HEK293T (cell line): ENCODE measurements around the gene SMC1B.

Experiments used
- CTCF ChIA-PET: fragments of 350-600 bp; formaldehyde crosslinking; extraction: SDS; loops from one replicate; lab custom pipeline; 2021; ENCODE audit warnings: antibody characterized with exemption, inconsistent platforms; lab: Yijun Ruan, JAX
- POLR2A ChIA-PET: fragments of 350-600 bp; formaldehyde crosslinking; extraction: SDS; loops from one replicate; lab custom pipeline; 2020; ENCODE audit warnings: antibody characterized with exemption, inconsistent platforms; lab: Yijun Ruan, JAX
- DNase-seq: peaks from one replicate; pipeline ENCODE4 v3.0.0; 2012; ENCODE audit warnings: mixed read lengths; ENCODE audit errors: extremely low spot score
- ARNT ChIP-seq: fragments of 450-650 bp; IDR thresholded peaks from 2 replicates; pipeline ENCODE4 v1.6.1; 2017; ENCODE audit warnings: mild to moderate bottlenecking
- BHLHE40 ChIP-seq: fragments of 450-650 bp; IDR thresholded peaks from 2 replicates; pipeline ENCODE4 v1.6.1; 2016; ENCODE audit warnings: mild to moderate bottlenecking, moderate library complexity, borderline replicate concordance
- CTBP1 ChIP-seq: fragments of 450-650 bp; IDR thresholded peaks from 2 replicates; pipeline ENCODE4 v1.6.1; 2016; ENCODE audit warnings: borderline replicate concordance
- ELF4 ChIP-seq: fragments of 450-650 bp; IDR thresholded peaks from 2 replicates; pipeline ENCODE4 v1.6.1; 2017; ENCODE audit warnings: antibody characterized with exemption
- FOXA1 ChIP-seq: fragments of 450-650 bp; IDR thresholded peaks from 2 replicates; pipeline ENCODE4 v1.6.1; 2016; ENCODE audit warnings: mild to moderate bottlenecking
- FOXK2 ChIP-seq: fragments of 450-650 bp; IDR thresholded peaks from 2 replicates; pipeline ENCODE4 v1.6.1; 2016; ENCODE audit warnings: mild to moderate bottlenecking
- FOXM1 ChIP-seq: fragments of 450-650 bp; IDR thresholded peaks from 2 replicates; pipeline ENCODE4 v1.6.1; 2017; ENCODE audit warnings: mild to moderate bottlenecking, borderline replicate concordance
- HDGF ChIP-seq: fragments of 450-650 bp; IDR thresholded peaks from 2 replicates; pipeline ENCODE4 v1.6.1; 2017; ENCODE audit warnings: antibody characterized with exemption, borderline replicate concordance
- L3MBTL2 ChIP-seq: fragments of 450-650 bp; conservative IDR thresholded peaks from 2 replicates; pipeline ENCODE4 v1.6.1; 2016; ENCODE audit warnings: mild to moderate bottlenecking
- LEF1 ChIP-seq: fragments of 450-650 bp; IDR thresholded peaks from 2 replicates; pipeline ENCODE4 v1.6.1; 2017; ENCODE audit warnings: mild to moderate bottlenecking, borderline replicate concordance
- NFRKB ChIP-seq: fragments of 450-650 bp; IDR thresholded peaks from 2 replicates; pipeline ENCODE4 v1.6.1; 2016; ENCODE audit warnings: mild to moderate bottlenecking, moderate library complexity
- PKNOX1 ChIP-seq: fragments of 450-650 bp; IDR thresholded peaks from 2 replicates; pipeline ENCODE4 v1.6.1; 2016
- SP1 ChIP-seq: fragments of 450-650 bp; IDR thresholded peaks from 2 replicates; pipeline ENCODE4 v1.6.1; 2017
- SUZ12 ChIP-seq: fragments of 450-650 bp; IDR thresholded peaks from 2 replicates; pipeline ENCODE4 v1.6.1; 2016; ENCODE audit warnings: mild to moderate bottlenecking
- TARDBP ChIP-seq: fragments of 450-650 bp; IDR thresholded peaks from 2 replicates; pipeline ENCODE4 v1.6.1; 2016
- ZNF384 ChIP-seq: fragments of 450-650 bp; IDR thresholded peaks from 2 replicates; pipeline ENCODE4 v1.6.1; 2016

Gene SMC1B

GRCh38 chr22:45340323-45340722, 73.1 kb downstream of the SMC1B start:
- CTCF ChIA-PET: no interaction called here
- no peak for DNase-seq
- POLR2A ChIA-PET: no interaction called here

GRCh38 chr22:45338795-45339194, 74.6 kb downstream of the SMC1B start:
- TF ChIP-seq ELF4 (no peak), NFRKB (no peak), ZNF384 (no peak), TARDBP (no peak), SP1 (no peak), PKNOX1 (peak; percentile 25; the same call in 1 of the 2 replicates)
- DNase-seq: no peak
- CTCF ChIA-PET: no interaction called here
- POLR2A ChIA-PET: no interaction called here

More at GRCh38 chr22:45340323-45340722, 73.1 kb downstream of the SMC1B start:
- TF ChIP-seq PKNOX1 (no peak), L3MBTL2 (no peak), BHLHE40 (no peak), ARNT (no peak), FOXM1 (no peak), FOXK2 (no peak), ZNF384 (no peak), CTBP1 (no peak), ELF4 (no peak), LEF1 (no peak), SUZ12 (no peak), SP1 (no peak)

GRCh38 chr22:45337536-45337935, 75.9 kb downstream of the SMC1B start:
- CTCF ChIA-PET: no interaction called here
- DNase-seq: no peak
- POLR2A ChIA-PET: no interaction called here
- TF ChIP-seq HDGF (no peak), ZNF384 (no peak), ELF4 (no peak), SUZ12 (no peak), TARDBP (no peak), PKNOX1 (no peak), ARNT (no peak), CTBP1 (no peak), BHLHE40 (no peak)

- no peak for DNase-seq
- CTCF ChIA-PET: no interaction called here
- POLR2A ChIA-PET: no interaction called here
- TF ChIP-seq FOXM1: no peak
- no peak for TF ChIP-seq HDGF
- TF ChIP-seq ARNT: no peak
- no peak for TF ChIP-seq ELF4
- TF ChIP-seq ZNF384: no peak
- no peak for TF ChIP-seq BHLHE40
- TF ChIP-seq NFRKB: no peak
- TF ChIP-seq FOXK2: no peak
- no peak for TF ChIP-seq SUZ12
- no peak for TF ChIP-seq TARDBP
- no peak for TF ChIP-seq LEF1
- no peak for TF ChIP-seq CTBP1
- TF ChIP-seq L3MBTL2: no peak
- no peak for TF ChIP-seq SP1
- no peak for TF ChIP-seq PKNOX1
- TF ChIP-seq FOXA1: no peak
These were observed 76.4 kb downstream of the SMC1B start for GRCh38 chr22:45336971-45337431.

GRCh38 chr22:45335854-45336522, 77.4 kb downstream of the SMC1B start:
- TF ChIP-seq L3MBTL2 (no peak), FOXM1 (no peak), CTBP1 (no peak), TARDBP (no peak), PKNOX1 (no peak), BHLHE40 (no peak), ZNF384 (no peak), NFRKB (no peak), FOXA1 (no peak), SP1 (no peak), HDGF (no peak)
- ChIA-PET POLR2A (no interaction called here), CTCF (no interaction called here)
- DNase-seq: no peak
